GM21576 (cell line): ENCODE measurements around the gene EVA1A.

Experiments
- ATAC-seq: cut with Tn5 transposase; IDR thresholded peaks from one replicate; pipeline ENCODE4 v1.9.1; 2021; ENCODE audit warnings: mild to moderate bottlenecking, moderate library complexity; ENCODE audit not compliant: unreplicated experiment

The EVA1A gene

DNA sequence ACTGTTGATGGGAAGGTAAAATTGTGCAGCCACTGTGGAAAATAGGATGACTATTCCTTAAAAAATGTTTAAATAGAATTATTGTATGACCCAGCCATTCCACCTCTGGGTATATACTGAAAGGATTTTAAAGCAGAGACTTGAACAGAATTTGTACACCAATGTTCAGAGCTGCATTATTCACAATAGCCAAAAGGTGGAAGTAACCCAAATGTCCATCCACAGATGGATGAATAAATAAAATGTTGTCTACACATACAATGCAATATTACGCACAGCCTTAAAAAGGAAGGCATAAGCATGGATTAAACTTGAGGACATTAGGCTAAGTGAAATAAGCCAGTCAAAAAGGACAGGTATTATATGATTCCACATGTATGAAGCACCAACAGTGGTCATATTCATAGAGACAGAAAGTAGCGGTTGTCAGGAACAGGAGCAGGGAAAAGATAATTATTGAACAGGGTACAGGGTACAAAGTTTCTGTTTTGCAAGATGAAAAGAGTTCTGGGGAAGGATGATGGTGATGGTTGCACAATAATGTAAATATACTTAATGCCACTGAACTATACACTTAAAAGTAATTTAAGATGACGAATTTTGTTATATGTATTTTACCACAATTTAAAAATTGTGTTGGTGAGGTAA lies 39.4 kb downstream of the EVA1A start:
- no peak for ATAC-seq

DNA sequence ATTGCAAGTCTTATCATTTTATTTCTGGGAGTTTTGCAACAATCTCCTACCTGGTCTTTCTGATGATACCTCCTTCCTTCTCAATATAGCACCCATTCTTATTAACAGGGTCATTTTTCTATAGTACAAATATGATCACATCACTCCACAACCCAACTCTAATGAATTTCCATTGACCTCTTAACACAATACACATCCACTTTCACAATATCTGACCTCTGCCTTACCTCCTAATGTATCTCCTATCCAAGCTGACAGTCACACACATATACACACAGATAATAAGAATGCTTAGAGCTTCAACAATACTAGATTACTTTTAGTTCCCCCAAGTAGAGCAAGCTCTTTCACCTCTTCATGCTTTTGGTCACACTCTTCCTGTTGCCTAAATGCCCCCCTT lies 40.9 kb downstream of the EVA1A start:
- no peak for ATAC-seq

DNA sequence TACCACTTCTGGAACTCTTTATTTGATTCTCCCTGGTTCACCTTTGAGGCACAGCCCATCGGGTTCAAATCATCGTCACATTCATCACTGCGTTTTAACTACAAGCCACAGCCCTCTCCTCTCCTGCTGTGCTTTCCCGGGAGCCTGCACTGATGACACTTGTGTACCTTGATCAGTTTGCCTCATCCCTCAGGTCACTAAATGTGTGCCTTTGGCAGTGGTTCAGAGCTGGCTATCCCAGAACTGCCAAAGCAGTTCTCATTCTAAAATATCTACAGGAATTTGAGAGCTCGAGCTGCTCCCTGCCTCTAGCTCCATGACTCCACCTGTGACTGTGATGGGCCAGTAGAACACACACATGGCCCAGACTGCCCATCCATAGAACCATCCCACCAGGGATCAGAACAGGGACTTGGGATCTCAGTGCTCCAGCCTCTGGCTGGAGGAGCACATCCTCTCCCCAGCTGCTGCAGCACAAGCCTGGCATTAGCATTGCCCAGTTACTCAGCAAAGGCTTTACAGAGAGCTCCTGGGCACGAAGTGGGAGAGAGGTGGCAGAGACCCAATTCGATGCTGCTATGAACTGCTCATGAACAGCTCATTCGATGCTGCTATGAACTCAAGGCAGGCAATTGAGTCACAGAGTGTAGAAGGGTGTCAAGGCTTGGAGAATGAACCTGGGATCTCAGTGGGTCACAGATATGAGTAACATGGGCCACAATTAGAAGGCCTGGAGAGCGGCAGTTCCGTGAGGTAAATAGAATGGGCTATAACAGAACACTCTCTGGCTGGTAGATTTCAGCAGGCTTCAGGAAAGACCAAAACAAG lies 41.9 kb downstream of the EVA1A start:
- ATAC-seq, result no peak

DNA sequence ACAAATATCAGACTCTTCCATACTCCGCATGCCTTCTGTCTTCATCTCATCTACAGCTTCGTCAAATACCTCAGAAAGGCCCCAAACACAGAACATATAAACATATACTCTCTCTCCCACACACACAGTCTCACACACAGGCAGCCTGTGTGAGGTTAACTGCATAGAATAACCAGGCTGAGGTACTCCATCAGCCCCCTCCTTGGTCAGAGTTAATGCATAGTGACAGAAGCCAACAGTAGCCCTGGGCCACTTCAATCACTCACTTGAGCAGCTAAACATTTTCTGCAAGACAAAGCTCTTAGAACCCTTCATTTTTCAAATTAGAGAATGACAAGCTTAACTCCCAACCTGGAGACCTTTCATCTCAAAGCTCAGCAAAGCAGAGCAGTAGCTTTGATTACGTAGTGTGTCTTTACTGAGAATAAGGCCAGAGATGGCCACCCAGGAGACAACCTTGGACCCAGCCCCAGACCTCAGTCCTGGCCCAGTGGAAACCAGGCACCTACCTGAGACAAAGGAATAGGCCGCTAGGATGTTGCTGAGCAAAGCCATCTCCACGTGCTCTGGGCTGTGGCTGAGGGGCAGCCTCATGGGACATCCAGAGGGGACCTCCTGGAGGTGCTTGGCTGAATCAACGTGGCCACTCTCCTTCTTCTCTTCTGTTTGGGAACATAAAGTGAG lies 43.0 kb downstream of the EVA1A start:
- ATAC-seq, result no peak

DNA sequence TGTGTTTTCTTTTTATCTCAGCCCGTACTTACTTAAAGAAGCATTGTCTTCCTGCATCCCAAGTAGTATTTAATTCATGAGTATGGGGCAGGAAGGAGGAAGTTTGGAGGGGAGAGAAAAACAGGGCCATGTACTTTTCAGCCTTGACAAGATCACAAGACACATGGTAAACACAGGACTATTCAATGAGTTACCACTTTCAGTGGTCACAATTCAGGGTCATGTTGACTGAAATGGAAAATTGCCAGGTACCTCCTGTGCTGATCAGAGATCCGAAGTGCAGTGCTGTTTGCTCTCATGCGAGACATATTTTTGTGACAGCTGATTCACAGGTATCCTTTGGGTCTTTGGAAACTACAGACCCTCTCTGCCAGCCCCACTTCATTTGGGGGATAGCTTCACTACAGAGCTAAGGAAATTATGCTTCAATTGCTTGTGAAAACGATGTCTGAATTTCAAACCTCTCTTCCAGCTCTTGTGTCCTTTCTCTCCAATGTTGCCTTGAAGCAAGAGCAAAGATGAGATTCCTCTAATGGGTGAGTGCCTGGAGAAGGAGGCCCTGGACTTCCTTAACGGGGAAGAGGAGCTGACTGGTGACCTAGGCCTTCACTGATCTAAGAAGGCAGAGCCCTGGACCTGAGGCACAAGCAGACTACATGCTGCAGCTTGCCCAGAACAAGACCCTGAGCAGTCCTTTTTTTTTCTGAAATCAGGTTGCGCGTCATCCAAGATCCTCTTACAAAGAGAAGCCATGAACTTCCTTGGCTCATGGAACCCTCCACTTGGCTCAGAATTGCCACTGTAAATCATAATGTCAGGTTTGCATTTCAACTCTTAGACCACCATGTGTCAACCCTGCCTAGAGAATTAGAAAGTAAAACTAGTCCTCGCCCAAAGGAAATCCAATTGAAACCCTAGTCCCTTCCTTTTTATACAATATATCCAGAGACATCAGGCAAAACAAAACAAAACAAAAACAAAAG lies 44.1 kb downstream of the EVA1A start:
- no peak for ATAC-seq

DNA sequence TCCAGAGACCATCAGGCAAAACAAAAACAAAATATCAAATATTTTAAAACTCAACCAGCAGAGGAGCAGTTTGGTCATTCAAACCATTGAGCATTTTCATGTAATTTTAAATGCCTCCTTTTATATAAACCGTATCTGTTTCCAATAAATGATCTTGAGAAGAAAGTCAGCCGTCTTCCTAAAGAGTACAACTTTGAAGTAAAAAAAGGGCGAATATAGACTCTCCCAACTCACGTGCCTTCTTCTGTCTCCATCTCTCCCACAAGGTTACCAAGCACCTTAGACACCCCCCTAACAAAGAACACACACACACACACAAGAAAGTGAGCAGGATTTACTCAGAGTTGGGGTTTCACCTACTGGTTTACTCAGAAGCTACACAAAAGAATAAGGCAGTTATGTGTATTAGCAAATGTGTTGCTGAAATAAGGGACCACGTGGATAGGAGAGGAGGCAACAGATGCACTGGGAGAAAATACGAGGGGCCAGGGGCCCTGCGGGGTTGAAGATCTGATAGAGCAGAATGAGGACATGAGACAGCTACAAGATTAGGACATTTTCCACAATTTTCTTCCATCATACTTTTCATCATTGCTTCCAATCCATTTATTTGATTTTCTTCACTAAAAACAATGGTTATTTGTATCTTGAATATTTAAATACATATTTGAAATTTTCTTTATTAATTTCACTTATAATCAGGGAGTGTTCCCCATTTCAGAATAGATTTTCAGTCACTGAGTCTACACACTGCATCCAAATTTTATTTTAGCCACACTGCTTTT lies 45.0 kb downstream of the EVA1A start:
- ATAC-seq, result no peak

DNA sequence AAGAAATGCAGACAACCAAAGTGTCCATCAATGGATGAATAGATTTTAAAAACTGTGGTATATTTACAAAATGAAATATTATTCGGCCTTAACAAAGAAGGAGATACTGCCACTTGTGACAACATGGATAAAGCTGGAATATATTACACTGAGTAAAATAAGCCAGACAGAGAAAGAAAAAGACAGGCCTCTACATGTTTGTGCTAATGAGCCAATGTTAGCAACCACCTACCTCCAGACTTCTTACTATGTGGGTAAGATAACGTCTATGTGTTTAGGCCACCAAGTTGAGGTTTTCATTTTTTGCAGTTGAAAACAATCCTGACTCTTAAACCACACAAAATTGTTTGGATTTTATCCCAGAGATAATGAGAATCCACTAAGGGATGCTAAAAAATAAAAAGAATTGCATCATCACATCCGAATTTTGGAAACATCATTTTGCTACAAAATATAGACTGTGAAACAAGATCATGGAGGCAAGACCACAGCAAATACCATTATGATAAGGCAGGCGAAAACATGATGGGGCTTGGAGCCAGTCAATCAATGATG lies 47.0 kb downstream of the EVA1A start:
- no peak for ATAC-seq

DNA sequence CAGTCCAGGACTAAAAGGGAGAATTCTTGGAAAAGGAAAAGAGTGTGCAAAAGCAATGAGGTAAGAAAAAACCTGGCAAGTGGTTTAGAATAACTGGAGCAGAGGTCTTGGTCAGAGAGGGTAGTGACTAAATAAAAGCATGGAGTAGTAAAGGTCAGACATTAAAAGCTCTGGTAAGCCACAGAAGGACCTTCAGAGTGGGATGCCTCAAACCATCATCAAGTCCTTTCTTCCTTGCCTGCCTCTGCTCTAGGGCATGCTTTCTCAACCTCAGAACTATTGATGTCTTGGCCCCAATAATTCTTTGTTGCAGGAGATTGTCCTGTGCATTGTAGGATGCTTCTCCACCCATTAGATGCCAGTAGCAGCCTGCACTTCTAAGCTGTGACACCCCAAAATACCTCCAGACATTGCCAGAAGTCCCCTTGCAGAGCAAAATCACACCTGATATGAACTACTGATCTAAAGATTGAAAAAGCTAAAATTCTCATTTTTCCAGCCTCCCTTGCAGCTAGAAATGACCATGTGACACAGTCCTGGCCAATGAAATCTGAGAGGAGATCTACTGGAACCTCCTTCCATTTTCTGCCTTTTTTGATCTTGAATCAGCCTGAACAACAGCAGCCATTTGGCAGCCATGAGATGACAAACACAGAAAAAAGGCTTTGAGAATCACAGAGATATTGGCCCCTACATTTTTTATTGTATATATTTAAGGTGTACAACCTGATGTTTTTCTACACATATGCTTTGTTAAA lies 48.1 kb downstream of the EVA1A start:
- no peak for ATAC-seq

DNA sequence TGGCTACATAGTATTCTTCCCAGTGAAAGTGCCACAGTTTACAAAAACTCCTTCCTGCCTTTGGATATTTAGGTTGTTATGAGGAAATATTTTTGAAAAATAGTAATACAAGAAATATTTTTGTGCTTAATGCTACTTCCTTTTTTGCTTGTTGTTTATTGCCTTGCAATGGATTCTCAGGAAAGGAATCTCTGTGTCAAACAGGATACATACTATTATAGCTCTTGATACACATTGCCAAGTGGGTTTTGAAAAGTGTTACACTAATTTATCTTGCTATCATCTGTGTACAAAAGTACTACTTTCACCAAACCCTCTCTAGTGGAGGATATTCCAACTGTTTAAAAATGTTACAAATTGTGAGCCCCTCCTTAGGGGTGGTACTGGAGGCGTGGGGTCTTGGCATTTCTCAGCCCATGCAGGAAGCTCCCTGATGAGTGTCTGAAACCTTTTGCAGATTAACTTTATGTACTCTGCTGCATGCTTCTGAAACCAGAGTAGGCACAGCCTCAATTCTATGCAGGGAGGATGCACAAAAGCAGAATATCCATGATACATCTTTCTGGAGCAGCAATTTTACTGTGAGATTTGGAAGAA lies 54.5 kb downstream of the EVA1A start:
- no peak for ATAC-seq

DNA sequence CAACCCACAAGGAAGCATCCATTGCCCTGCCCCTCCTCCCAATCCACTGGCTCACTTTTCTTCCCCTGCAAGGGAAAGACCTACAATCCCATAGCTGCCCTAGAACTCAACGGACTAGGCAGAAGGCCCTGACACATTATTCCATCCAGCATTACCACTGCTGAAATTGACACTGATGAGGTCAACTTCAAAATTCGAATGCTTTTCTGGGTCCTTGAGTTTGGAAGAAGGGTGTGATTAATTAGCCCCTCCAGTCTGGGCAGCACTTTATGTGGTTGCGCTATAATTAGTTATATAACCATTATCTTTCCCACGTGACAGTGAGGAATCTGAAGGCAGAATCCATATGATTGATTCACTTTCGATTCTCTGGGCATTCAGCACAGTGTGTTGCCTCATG lies 55.7 kb downstream of the EVA1A start:
- no peak for ATAC-seq

DNA sequence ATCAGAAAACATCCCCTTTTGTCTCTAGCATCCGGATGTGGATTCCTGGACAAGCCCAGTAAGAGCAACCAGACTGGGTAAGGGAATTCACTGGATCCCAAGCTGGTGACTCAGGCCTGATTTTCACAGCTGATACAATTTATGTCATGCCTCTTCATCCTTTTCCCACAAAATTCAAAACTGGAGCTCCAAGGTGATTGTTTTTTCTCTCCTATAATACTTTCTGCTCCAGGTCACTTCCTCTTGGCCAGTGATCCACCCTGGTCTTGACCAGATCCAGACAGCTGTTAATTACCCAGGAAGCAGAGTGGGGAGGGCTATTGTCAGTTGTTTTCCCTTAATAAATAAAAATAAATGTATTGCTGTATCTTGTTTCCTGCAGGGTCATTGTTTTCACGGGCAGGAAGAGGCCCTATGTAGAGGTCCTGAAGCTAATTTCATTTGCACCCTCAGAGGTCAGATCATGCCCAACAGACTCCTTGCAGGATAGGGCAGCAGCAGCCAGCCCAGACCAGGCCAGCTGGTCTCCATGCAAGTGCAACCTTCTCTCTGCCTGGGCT lies 57.6 kb downstream of the EVA1A start:
- no peak for ATAC-seq

DNA sequence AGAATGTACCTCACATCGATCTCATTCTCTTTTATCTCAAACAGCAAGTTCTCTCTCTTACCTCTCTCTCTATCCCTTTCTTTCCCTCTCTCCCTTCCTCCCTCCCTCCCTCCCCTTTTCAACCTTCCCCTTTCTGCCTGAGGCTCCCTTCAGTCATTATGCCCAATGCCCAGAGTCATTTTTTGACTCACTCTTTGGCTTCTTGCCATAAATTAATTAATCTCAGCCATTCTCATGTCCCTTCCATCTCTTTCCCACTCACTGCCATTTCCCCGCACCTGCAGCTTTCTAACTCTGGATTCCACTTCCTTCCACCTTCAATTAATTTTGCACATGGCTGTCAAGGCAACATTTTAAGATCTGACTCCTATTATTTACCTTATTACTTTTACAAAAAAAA lies 60.1 kb downstream of the EVA1A start:
- ATAC-seq, result no peak

DNA sequence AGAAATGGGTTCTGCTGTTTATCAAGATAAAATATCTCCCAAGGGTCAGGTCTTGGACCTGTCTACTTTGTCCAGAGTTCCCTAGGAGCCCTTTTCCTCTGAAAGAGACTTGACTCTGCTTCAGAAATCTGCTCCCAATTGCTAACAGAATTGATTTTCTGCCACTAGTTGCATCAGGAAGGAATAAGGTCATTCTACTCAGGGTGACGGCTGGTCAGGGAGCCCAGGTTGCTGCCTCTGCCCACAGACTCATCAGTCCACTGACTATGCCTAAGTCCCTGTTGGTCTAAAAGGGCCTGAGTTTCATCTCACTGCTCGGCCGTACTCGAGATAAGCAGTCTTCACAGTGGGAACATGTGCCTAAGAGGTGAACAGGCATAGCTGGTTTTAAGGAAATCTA lies 61.2 kb downstream of the EVA1A start:
- ATAC-seq, result no peak

DNA sequence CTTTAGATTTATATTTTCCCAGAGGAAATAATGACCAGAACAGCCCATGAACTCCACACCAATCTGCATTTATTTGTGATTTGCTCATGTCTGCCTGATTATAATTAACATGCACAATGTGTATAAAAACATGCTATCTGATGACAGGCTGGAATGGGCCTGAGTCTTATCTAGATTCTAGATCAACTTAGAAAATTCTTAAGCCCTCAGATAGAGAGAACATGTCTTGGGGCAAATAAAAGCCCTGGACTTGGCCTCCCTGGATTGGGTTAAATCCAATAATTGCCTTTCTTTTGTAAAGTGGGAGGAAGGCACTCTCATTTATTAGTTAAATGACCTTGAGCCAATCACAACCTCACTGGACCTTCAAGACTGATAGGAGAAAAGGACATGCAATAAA lies 61.8 kb downstream of the EVA1A start:
- no peak for ATAC-seq

DNA sequence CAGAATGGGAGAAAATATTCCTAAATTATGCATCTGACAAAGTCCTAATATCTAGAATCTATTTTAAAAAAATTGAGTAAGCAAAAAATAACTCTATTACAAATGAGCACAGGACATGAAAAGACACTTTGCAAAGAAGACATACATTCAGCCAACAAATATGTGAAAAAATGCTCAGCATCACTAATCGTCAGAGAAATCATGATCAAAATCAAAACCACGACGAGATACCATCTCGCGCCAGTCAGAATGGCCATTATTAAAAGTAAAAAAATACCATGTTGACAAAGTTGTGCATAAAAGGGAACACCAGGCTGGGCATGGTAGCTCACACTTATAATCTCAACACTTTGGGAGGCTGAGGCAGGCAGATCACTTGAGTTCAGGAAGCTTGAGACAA lies 63.5 kb downstream of the EVA1A start:
- no peak for ATAC-seq

DNA sequence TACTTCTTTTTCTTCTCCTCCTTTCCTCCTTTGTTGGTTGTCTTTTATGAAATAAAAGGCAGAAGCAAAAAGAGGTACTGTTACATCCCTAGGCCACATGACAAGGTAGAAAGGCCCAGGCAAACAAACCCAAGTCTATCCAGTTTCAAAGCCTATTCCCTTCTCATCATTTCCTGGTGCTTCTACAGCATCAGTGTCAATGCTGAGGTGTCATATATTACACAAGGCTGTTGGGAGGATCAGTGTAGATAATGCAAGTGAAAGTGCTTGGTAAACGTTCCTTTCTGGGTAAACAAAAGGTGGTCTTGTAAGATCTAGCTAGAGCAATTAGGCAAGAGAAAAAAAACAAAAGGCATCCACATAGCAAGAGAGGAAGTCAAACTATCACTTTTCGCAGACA lies 64.9 kb downstream of the EVA1A start:
- ATAC-seq, result no peak

DNA sequence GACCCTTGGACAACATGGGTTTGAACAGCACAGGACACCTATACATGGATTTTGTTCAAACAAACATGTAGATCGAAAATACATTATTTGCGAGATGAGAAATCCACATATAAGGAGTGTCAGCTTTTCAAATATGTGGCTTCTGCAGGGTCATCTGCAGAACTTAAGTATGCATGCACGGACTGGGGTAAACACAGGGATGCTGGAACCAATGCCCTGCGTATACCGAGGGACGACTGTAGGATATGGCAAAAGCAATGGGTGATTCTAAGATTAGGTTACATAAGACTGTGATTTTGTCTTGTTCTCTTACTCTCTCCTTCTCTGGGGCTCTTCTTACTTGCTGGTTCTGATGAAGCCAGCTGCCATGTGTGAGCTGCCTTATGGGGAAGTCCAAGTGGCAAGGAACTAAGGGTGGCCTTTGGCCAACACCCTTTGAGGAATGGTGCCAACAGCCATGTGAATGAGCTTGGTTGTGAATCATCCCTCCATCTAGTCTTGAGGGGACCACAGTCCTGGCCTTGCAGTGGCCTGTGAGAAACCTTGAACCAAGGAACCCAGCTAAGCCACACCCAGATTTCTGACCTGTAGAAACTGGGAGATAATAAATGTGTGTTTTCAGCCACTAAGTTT lies 66.5 kb downstream of the EVA1A start:
- ATAC-seq, result no peak

DNA sequence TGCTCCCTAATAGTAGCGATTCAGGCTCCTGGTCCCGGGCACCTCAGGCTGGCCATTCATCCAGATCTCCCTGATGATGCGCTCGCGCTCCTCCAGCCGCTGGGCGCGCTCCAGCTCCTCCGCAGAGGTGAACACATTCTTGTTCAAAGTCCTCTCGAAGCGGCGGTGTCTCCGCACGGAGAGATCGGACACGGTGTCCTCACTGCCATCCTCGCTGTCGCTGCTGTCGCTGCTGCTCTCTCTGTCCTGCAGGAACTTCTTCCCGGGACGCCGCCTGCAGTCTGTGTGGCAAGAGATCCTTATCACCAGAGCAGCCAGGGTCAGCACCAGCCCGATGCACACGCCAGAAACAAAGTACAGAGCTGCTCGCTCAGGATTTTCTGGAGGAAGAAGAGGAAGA lies 67.5 kb downstream of the EVA1A start:
- no peak for ATAC-seq
